ENCODE data around the gene PCDHA10.

Gene PCDHA10

DNA sequence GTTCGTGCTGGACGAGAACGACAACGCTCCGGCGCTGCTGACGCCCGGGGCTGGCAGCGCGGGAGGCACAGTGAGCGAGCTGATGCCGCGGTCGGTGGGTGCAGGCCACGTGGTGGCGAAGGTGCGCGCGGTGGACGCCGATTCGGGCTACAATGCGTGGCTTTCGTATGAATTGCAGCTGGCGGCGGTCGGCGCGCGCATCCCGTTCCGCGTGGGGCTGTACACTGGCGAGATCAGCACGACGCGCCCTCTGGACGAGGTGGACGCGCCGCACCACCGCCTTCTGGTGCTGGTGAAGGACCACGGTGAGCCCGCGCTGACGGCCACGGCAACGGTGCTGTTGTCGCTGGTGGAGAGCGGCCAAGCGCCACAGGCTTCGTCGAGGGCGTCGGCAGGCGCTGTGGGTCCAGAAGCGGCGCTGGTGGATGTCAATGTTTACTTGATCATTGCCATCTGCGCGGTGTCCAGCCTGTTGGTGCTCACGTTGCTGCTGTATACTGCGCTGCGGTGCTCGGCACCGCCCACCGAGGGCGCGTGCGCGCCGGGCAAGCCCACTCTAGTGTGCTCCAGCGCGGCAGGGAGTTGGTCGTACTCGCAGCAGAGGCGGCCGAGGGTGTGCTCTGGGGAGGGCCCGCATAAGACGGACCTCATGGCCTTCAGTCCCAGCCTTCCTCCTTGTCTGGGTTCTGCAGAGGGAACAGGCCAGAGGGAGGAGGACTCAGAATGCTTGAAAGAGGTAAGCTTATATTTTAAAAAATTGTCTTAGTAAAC, 28.4 kb downstream of the PCDHA10 start:
- no peak for DNase-seq (ENCODE audit: low read depth in 2 of 2)

DNA sequence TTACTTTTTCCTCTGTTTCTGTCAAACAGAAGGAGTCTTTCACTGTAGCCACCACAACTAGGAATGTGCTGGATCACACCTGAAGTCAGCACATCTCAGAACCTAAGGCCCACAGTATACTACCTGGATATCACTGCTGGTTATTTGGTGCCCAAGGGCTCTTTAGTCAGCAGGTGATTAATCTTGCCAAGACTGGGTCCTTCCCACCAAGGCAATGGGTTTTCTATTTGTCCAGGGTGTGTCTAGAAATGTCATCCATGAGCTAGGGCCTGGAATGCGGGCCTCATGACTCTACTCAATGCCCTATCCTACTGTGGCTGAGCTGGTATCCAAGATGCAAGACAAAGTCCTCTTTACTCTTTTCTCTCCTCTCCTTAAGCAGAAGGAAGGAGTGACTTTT, 60.6 kb downstream of the PCDHA10 start:
- no peak for DNase-seq (ENCODE audit: low read depth in 2 of 2)
